Fibroblast of lung (primary cell): ENCODE measurements around the gene DRC3. TPM values are rescaled to one million over a fixed set of nuclear protein-coding genes. Genes with fewer than 3 reads are reported as not detected.

ENCODE experiments used
- DNase-seq, 2 donors: peaks; one replicate each; pipeline versions ENCODE4 v3.0.0 to v3.0.0-alpha.2; 2010; ENCODE audit warnings: low read depth in 2 of 2
- H2AFZ ChIP-seq: 2 replicates; pipeline ENCODE4 v1.5.1; 2012; ENCODE audit warnings: low read length, control low read depth, inconsistent platforms
- H3K27ac ChIP-seq: 2 replicates; pipeline ENCODE4 v1.5.1; 2011; ENCODE audit warnings: low read length, control low read depth; ENCODE audit not compliant: insufficient read depth
- H3K27me3 ChIP-seq: 2 replicates; pipeline ENCODE4 v1.5.1; 2011; ENCODE audit warnings: mild to moderate bottlenecking, low read length; ENCODE audit not compliant: control insufficient read depth, insufficient read depth
- H3K36me3 ChIP-seq: 2 replicates; pipeline ENCODE4 v1.5.1; 2011; ENCODE audit warnings: low read length; ENCODE audit not compliant: control insufficient read depth, insufficient read depth
- H3K4me1 ChIP-seq: 2 replicates; pipeline ENCODE4 v1.5.1; 2011; ENCODE audit warnings: low read length; ENCODE audit not compliant: control insufficient read depth, insufficient read depth; ENCODE audit errors: extremely low read depth
- H3K4me2 ChIP-seq: 2 replicates; pipeline ENCODE4 v1.5.1; 2011; ENCODE audit warnings: low read length, control low read depth; ENCODE audit not compliant: insufficient read depth; ENCODE audit errors: extremely low read depth
- H3K4me3 ChIP-seq, 4 experiments: fragments of 200-600 bp in 1 of 4; sonication (generic) in 1 of 4; replicated peaks in 1 of 4; 2 replicates each; pipeline ENCODE4 v1.5.1; 2011 to 2016; ENCODE audit warnings: low read length in 4 of 4, low read depth in 3 of 4, mild to moderate bottlenecking in 3 of 4, control low read depth in 2 of 4, inconsistent platforms in 1 of 4, mixed read lengths in 1 of 4; ENCODE audit not compliant: insufficient read depth in 1 of 4; ENCODE audit errors: control extremely low read depth in 1 of 4
- H3K79me2 ChIP-seq: 2 replicates; pipeline ENCODE4 v1.5.1; 2012; ENCODE audit warnings: mild to moderate bottlenecking, low read length, inconsistent platforms; ENCODE audit not compliant: control insufficient read depth, insufficient read depth
- H3K9ac ChIP-seq: 2 replicates; pipeline ENCODE4 v1.5.1; 2011; ENCODE audit warnings: mild to moderate bottlenecking, low read length, control low read depth; ENCODE audit not compliant: insufficient read depth
- H3K9me3 ChIP-seq: 2 replicates; pipeline ENCODE4 v1.5.1; 2012; ENCODE audit warnings: low read depth, low read length; ENCODE audit not compliant: control insufficient read depth, insufficient read depth
- H4K20me1 ChIP-seq: 2 replicates; pipeline ENCODE4 v1.5.1; 2011; ENCODE audit warnings: low read length; ENCODE audit not compliant: control insufficient read depth, insufficient read depth; ENCODE audit errors: extremely low read depth
- CTCF ChIP-seq, 2 donors: IDR thresholded peaks in 1 of 2; conservative IDR thresholded peaks in 1 of 2; 1 replicate in 1 of 2; 2 replicates in 1 of 2; pipeline ENCODE4 v1.5.1; 2011 to 2012; ENCODE audit warnings: low read length in 2 of 2, control low read depth in 1 of 2, inconsistent platforms in 1 of 2, low read depth in 1 of 2, mild to moderate bottlenecking in 1 of 2
- EZH2 ChIP-seq: IDR thresholded peaks from 2 replicates; pipeline ENCODE4 v1.5.1; 2012; ENCODE audit warnings: low read length, control low read depth, mild to moderate bottlenecking; ENCODE audit errors: missing control alignments
- polyA plus RNA-seq, 2 donors: library from polyadenylated mRNA; depleted of rRNA in 1 of 2; stranded (reverse) in 1 of 2; unstranded in 1 of 2; fragments of >200 nt; gene quantifications; 2 replicates each; pipeline ENCODE4 v1.2.1, GENCODE V29; 2011 to 2012; ENCODE audit warnings: missing spikeins in 1 of 2
- total RNA-seq: library from RNA; depleted of rRNA; stranded (reverse); fragments of >200 nt; gene quantifications from 2 replicates; pipeline ENCODE4 v1.2.1, GENCODE V29; 2014

The DRC3 gene
- total and polyA plus RNA-seq, 2 donors (not counting 1 experiment from before 2014, with no cell fraction given) = 0.33 to 0.37 TPM

DNA sequence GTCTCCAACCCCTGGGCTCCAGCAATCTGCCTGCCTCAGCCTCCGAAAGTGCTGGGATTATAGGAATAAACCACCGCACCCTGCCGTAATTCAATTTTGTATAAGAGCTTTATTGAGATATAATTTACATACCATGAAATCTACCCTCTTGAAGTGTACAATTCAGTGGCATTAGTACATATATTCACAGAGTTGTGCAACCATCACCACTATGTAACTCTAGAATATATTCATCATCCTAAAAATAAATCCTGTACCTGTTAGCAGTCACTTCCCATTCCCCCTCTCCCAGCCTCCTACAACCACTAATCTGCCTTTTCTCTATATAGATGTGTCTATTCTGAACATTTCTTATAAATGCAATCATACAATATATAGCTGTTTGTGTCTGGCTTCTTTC lies 26.6 kb upstream of the DRC3 start:
- Histone ChIP-seq H4K20me1 (no peaks in the 10 kb centered on the region), H3K4me1 (peaks cover 29% of the 10 kb centered on the region)

GRCh38 chr17:17947309-17947708 lies 25.4 kb upstream of the DRC3 start:
- H3K79me2 ChIP-seq = peaks cover 29% of the 10 kb centered on the region
- H3K4me1 ChIP-seq = peaks cover 24% of the 10 kb centered on the region
- H3K9me3 ChIP-seq = no peaks in the 10 kb centered on the region
- H4K20me1 ChIP-seq = no peaks in the 10 kb centered on the region
- H3K9ac ChIP-seq = no peak overlapping the region
- H3K4me3 ChIP-seq = no peak overlapping the region
- H3K4me2 ChIP-seq = no peak overlapping the region
- TF ChIP-seq CTCF (conservative IDR thresholded peaks at IDR 0.05 in 1 of 2, IDR thresholded peaks at IDR 0.05 in 1 of 2; ENCODE audit: low read depth in 1 of 2, low read length in 2 of 2) (no peak), EZH2 (no peak)
- no peaks in the 10 kb centered on the region for H3K36me3 ChIP-seq
- H2AFZ ChIP-seq = no peak overlapping the region
- no peak overlapping the region for H3K27ac ChIP-seq
- no peaks in the 10 kb centered on the region for H3K27me3 ChIP-seq
- DNase-seq = no peak

More for the DNA sequence above, 26.6 kb upstream of the DRC3 start:
- no peak overlapping the region for H2AFZ ChIP-seq
- no peak overlapping the region for H3K4me3 ChIP-seq
- H3K9me3 ChIP-seq = no peaks in the 10 kb centered on the region
- H3K9ac ChIP-seq = no peak overlapping the region
- H3K27ac ChIP-seq = no peak overlapping the region
- H3K27me3 ChIP-seq = no peaks in the 10 kb centered on the region
- H3K36me3 ChIP-seq = no peaks in the 10 kb centered on the region
- DNase-seq = no peak
- H3K4me2 ChIP-seq = no peak overlapping the region
- TF ChIP-seq EZH2 (no peak), CTCF (conservative IDR thresholded peaks at IDR 0.05 in 1 of 2, IDR thresholded peaks at IDR 0.05 in 1 of 2; ENCODE audit: low read depth in 1 of 2, low read length in 2 of 2) (no peak)
- peaks cover 35% of the 10 kb centered on the region for H3K79me2 ChIP-seq

GRCh38 chr17:17947966-17948365 lies 24.7 kb upstream of the DRC3 start:
- no peak overlapping the region for H2AFZ ChIP-seq
- TF ChIP-seq EZH2 = no peak
- no peaks in the 10 kb centered on the region for H3K36me3 ChIP-seq
- no peak overlapping the region for H3K9ac ChIP-seq
- no peak overlapping the region for H3K4me3 ChIP-seq
- H3K9me3 ChIP-seq = no peaks in the 10 kb centered on the region
- no peak overlapping the region for H3K27ac ChIP-seq
- H4K20me1 ChIP-seq = no peaks in the 10 kb centered on the region
- DNase-seq = no peak
- H3K27me3 ChIP-seq = no peaks in the 10 kb centered on the region
- peaks cover 23% of the 10 kb centered on the region for H3K4me1 ChIP-seq
- peak overlapping the region; percentile 57 for H3K4me2 ChIP-seq
- H3K79me2 ChIP-seq = peaks cover 33% of the 10 kb centered on the region
